ENCODE measurements around the gene PPFIA4. TPM values are rescaled to one million over a fixed set of nuclear protein-coding genes. Genes with fewer than 3 reads are reported as not detected.

Gene PPFIA4
- polyA plus RNA-seq, 1 of the 3 experiments (the other 2 are of a cell fraction), result 4.4 TPM

DNA sequence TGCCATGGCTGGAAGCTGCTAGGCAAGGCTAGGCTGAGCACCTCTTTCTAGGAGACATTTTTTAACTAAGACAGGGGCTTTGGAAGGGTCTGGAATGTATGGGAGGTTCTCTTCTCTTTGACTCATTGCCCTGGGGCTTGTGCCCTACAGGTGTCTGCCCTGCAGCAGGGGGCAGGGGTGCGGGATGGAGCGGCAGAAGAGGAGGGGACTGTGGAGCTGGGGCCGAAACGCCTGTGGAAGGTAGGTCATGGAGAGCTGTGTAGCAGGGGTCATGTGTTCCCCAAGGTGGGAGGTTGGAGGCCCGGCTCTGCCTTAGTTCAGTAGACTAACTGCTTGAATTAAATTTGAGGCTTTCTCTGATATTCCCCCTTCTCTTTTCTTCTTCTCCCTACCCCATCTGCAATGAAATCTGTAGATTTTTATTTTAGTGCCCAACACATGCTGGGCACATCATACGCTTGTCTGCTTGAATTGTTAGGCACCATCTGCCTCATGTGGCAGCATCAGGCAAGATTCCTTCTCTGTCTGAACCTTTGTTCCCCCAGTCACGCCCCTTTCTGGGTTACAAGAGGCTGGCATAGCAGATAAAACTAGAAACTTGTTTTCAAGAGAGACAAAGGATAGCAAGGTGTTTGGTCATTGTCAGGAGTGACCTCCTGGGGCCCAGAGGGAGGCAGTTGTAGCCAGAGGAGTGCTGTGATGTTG is 18.4 kb downstream of the PPFIA4 start:
- 82% methylated on average over 7 of the region's 7 CpGs for WGBS (ENCODE audit: low lambda C conversion rate)

DNA sequence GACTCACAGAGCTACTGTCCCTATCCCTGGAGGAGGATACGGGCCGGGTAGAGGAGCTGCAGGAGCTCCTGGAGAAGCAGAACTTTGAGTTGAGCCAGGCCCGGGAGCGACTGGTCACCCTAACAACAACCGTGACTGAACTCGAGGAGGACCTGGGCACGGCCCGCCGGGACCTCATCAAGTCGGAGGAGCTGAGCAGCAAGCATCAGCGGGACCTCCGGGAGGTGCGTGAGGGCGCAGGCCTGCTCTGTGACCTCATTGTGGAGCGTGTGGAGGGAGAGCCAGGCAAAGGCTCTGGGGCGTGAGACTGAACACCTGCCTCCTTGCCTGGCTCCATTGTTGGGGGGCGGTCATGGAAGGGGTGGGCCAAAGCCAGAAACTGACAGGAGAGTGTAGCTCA is 19.0 kb downstream of the PPFIA4 start:
- H3K27me3 ChIP-seq (ENCODE audit: insufficient read depth), result no peaks in the 10 kb centered on the region
- no peaks in the 10 kb centered on the region for H3K79me2 ChIP-seq (ENCODE audit: insufficient read depth)
- peaks cover 0 to 13% of the 10 kb centered on the region in 2 experiments; a peak in 2 of 4 replicates for H3K4me1 ChIP-seq (ENCODE audit: control insufficient read depth in 1 of 2, insufficient read depth in 2 of 2, low read depth in 1 of 2, low read length in 1 of 2)
- no peak overlapping the region for H3K27ac ChIP-seq (ENCODE audit: low read depth in 2 of 2, low read length in 1 of 2)
- H3K9ac ChIP-seq, result no peak overlapping the region
- no peak overlapping the region for H2AFZ ChIP-seq (ENCODE audit: low read depth)
- POLR2A ChIA-PET, result no interaction called here
- no peaks in the 10 kb centered on the region for H3K9me2 ChIP-seq
- H3K4me2 ChIP-seq, result no peak overlapping the region
- CTCF ChIA-PET, result interaction anchor here (1.7 to 16.3 kb wide), 5 partner anchors 9 to 225 kb away, joined by 5 to 454 read pairs (median 228); partner anchors contain the start of gene ADORA1
- H4K20me1 ChIP-seq (ENCODE audit: insufficient read depth), result no peaks in the 10 kb centered on the region
- peaks cover 7% of the 10 kb centered on the region for H3F3A ChIP-seq (replicated peaks; ENCODE audit: insufficient read depth)
- TF ChIP-seq TCF12 (IDR thresholded peaks at IDR 0.05), result no peak
- no peak for TF ChIP-seq SMC3 (IDR thresholded peaks at IDR 0.05; ENCODE audit: low read depth, low read length)
- TF ChIP-seq, protein P1, sequence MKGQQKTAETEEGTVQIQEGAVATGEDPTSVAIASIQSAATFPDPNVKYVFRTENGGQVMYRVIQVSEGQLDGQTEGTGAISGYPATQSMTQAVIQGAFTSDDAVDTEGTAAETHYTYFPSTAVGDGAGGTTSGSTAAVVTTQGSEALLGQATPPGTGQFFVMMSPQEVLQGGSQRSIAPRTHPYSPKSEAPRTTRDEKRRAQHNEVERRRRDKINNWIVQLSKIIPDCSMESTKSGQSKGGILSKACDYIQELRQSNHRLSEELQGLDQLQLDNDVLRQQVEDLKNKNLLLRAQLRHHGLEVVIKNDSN (IDR thresholded peaks at IDR 0.05; ENCODE audit: borderline replicate concordance, low read depth), result no peak
- no peak for TF ChIP-seq GABPA (IDR thresholded peaks at IDR 0.05; ENCODE audit: low read depth)
- TF ChIP-seq, protein P2, sequence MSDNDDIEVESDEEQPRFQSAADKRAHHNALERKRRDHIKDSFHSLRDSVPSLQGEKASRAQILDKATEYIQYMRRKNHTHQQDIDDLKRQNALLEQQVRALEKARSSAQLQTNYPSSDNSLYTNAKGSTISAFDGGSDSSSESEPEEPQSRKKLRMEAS (IDR thresholded peaks at IDR 0.05; ENCODE audit: low read depth), result no peak
- no peak for TF ChIP-seq NRF1 (IDR thresholded peaks at IDR 0.05; ENCODE audit: low read depth, low read length)
- no peak for TF ChIP-seq RFX5 (IDR thresholded peaks at IDR 0.05; ENCODE audit: low read length)
- no peak for TF ChIP-seq EZH2phosphoT487 (IDR thresholded peaks at IDR 0.05; ENCODE audit: borderline replicate concordance, low read depth)
- no peak for TF ChIP-seq RAD21 (IDR thresholded peaks at IDR 0.05; ENCODE audit: low read length)
- TF ChIP-seq POLR2AphosphoS5 (IDR thresholded peaks at IDR 0.05; ENCODE audit: low read depth, low read length), result no peak
- TF ChIP-seq, protein P3, sequence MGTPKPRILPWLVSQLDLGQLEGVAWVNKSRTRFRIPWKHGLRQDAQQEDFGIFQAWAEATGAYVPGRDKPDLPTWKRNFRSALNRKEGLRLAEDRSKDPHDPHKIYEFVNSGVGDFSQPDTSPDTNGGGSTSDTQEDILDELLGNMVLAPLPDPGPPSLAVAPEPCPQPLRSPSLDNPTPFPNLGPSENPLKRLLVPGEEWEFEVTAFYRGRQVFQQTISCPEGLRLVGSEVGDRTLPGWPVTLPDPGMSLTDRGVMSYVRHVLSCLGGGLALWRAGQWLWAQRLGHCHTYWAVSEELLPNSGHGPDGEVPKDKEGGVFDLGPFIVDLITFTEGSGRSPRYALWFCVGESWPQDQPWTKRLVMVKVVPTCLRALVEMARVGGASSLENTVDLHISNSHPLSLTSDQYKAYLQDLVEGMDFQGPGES (IDR thresholded peaks at IDR 0.05; ENCODE audit: low read depth, low read length), result no peak
- no peak for TF ChIP-seq RXRA (IDR thresholded peaks at IDR 0.05; ENCODE audit: borderline replicate concordance, low read depth)
- TF ChIP-seq TEAD4 (IDR thresholded peaks at IDR 0.05; ENCODE audit: borderline replicate concordance, insufficient read depth), result no peak
- no peak for TF ChIP-seq FOXJ3 (CRISPR knock-in tag; IDR thresholded peaks at IDR 0.05)
- TF ChIP-seq TAF1 (IDR thresholded peaks at IDR 0.05; ENCODE audit: borderline replicate concordance, low read depth, low read length), result no peak
- no peak for TF ChIP-seq YY1 (IDR thresholded peaks at IDR 0.05; ENCODE audit: low read depth)
- no peak for TF ChIP-seq ELF1 (IDR thresholded peaks at IDR 0.05)
- TF ChIP-seq CHD2 (IDR thresholded peaks at IDR 0.05; ENCODE audit: low read length, partially characterized antibody), result no peak
- no peak overlapping the region for H3K4me3 ChIP-seq (ENCODE audit: low read depth in 2 of 2, low read length in 1 of 2)
- no peak for DNase-seq
- no peaks in the 10 kb centered on the region for H3K9me3 ChIP-seq
- WGBS (ENCODE audit: low lambda C conversion rate), result 96% methylated on average over 12 of the region's 17 CpGs
- H3K36me3 ChIP-seq (replicated peaks in 1 of 2; ENCODE audit: control insufficient read depth in 1 of 2, insufficient read depth in 2 of 2, low read length in 1 of 2), result no peaks in the 10 kb centered on the region

More for the DNA sequence above, 18.4 kb downstream of the PPFIA4 start:
- Histone ChIP-seq H3K27me3 (ENCODE audit: insufficient read depth) (no peaks in the 10 kb centered on the region), H3K27ac (ENCODE audit: low read depth in 2 of 2, low read length in 1 of 2) (no peak overlapping the region), H3K4me2 (no peak overlapping the region), H3K36me3 (replicated peaks in 1 of 2; ENCODE audit: control insufficient read depth in 1 of 2, insufficient read depth in 2 of 2, low read length in 1 of 2) (no peaks in the 10 kb centered on the region), H2AFZ (ENCODE audit: low read depth) (no peak overlapping the region), H3F3A (replicated peaks; ENCODE audit: insufficient read depth) (peaks cover 7% of the 10 kb centered on the region), H3K4me3 (ENCODE audit: low read depth in 2 of 2, low read length in 1 of 2) (no peak overlapping the region), H4K20me1 (ENCODE audit: insufficient read depth) (no peaks in the 10 kb centered on the region), H3K9me3 (no peaks in the 10 kb centered on the region), H3K9ac (no peak overlapping the region), H3K4me1 (ENCODE audit: control insufficient read depth in 1 of 2, insufficient read depth in 2 of 2, low read depth in 1 of 2, low read length in 1 of 2) (peaks cover 5 to 13% of the 10 kb centered on the region in 2 experiments; a peak in 3 of 4 replicates), H3K9me2 (no peaks in the 10 kb centered on the region), H3K79me2 (ENCODE audit: insufficient read depth) (no peaks in the 10 kb centered on the region)
- POLR2A ChIA-PET, result no interaction called here
- CTCF ChIA-PET, result interaction anchor here (2.2 to 16.3 kb wide), 5 partner anchors 9 to 225 kb away, joined by 5 to 454 read pairs (median 228); partner anchors contain the start of gene ADORA1
- no peak for TF ChIP-seq TAF1 (IDR thresholded peaks at IDR 0.05; ENCODE audit: borderline replicate concordance, low read depth, low read length)
- no peak for TF ChIP-seq JUND (IDR thresholded peaks at IDR 0.05)
- no peak for TF ChIP-seq MEF2A (IDR thresholded peaks at IDR 0.05; ENCODE audit: borderline replicate concordance, low read depth)
- no peak for TF ChIP-seq NRF1 (IDR thresholded peaks at IDR 0.05; ENCODE audit: low read depth, low read length)
- TF ChIP-seq RFX5 (IDR thresholded peaks at IDR 0.05; ENCODE audit: low read length), result no peak
- TF ChIP-seq SIN3A (IDR thresholded peaks at IDR 0.05; ENCODE audit: borderline replicate concordance, low read depth, low read length), result no peak
- TF ChIP-seq MXI1 (IDR thresholded peaks at IDR 0.05; ENCODE audit: low read depth, low read length), result no peak
- TF ChIP-seq EZH2phosphoT487 (IDR thresholded peaks at IDR 0.05; ENCODE audit: borderline replicate concordance, low read depth), result no peak
- TF ChIP-seq RXRA (IDR thresholded peaks at IDR 0.05; ENCODE audit: borderline replicate concordance, low read depth), result no peak
- no peak for TF ChIP-seq RAD21 (IDR thresholded peaks at IDR 0.05; ENCODE audit: low read length)
- TF ChIP-seq NFIC (IDR thresholded peaks at IDR 0.05; ENCODE audit: borderline replicate concordance), result no peak
- no peak for TF ChIP-seq ELF1 (IDR thresholded peaks at IDR 0.05)
- no peak for TF ChIP-seq SMC3 (IDR thresholded peaks at IDR 0.05; ENCODE audit: low read depth, low read length)
- DNase-seq, result no peak
